ENCODE results near the gene GUCA2B.

The GUCA2B gene

GRCh38 chr1:42142894-42143675, 10.1 kb upstream of the GUCA2B start:
- DNase-seq (ENCODE audit: low read depth in 3 of 3), result no peak

DNA sequence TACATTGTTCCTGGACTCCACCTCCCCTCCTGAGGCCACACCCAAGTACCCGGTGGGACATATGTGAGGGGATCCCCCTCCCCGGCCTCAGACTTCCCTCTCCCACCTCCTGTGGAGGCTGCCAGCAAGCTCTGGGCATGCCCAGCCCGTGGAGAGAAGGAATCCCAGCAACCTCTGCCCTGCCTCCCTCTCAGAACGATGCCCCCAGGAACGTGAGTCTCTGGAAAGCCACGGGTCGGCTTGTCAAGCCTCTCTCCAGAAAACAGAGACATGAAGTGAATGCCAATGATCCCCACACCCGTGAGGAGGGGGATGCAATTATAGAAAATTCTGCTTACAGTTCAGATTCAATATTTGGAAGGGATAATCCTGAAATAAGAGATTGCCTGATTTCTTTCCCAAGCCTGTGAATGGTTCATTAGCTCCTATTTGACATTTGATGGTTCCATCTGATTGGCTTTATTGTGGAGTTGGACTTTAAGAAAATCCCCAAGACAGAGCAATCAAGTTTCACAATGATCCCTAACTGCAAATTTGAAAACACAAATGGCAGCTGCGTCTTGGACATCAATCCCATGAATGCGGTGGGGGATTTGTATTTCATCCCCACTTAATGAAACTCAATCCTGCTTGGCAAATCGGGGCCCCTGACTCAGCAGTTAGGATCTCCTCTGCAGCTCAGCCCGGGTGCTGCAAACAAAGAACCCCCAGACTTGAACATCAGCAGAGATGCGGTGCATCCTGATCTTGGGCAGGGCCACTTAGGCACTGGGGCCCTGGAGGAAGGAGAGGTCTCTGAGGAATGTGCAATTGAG, 9.1 kb upstream of the GUCA2B start:
- no peak for DNase-seq (ENCODE audit: low read depth in 3 of 3)

- DNase-seq (ENCODE audit: low read depth in 3 of 3), result no peak
Observed at GRCh38 chr1:42144711-42145388, 8.4 kb upstream of the GUCA2B start.

GRCh38 chr1:42145389-42145716, 7.9 kb upstream of the GUCA2B start:
- no peak for DNase-seq (ENCODE audit: low read depth in 3 of 3)

DNA sequence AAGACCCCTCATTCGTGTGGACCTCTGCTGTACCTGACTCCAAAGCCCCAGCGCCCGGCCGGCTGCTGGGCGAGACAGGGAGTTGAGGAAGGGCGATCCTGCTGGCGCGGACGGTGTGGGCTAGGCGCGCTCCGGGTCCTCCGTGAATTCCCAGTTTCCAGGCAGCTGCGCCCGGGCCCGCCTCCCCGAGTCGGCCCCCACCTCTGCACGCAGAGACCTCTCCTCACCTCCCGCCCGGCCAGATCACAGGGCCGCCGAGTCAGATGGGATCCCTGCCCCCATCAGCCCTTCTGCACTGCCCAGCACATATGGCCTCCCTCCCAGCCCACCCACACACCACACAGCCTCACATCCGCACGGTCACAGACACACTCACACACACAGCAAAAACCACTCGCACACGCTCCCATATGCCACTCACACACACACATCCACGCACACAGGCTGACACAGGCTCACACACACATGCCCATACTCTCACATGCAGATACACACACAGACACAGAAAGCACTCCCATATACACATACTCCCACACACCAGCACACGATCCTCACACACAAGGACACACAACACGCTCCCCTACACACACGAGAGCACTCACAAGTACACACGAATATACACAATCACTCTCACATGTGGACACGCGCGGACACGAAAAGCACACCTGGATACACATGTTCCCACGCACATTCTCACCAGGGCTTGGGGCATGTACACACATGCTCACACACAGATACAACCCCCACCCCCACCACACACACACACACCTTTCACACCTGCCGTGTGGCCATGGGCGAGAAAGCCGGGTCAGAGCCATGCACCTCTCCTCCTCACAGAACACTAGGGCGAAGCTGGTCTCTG, 7.2 kb upstream of the GUCA2B start:
- DNase-seq (ENCODE audit: low read depth in 3 of 3), result no peak

GRCh38 chr1:42146626-42147320, 6.4 kb upstream of the GUCA2B start:
- DNase-seq (ENCODE audit: low read depth in 3 of 3), result peak; percentile 38 to 47 (median 46)

DNA sequence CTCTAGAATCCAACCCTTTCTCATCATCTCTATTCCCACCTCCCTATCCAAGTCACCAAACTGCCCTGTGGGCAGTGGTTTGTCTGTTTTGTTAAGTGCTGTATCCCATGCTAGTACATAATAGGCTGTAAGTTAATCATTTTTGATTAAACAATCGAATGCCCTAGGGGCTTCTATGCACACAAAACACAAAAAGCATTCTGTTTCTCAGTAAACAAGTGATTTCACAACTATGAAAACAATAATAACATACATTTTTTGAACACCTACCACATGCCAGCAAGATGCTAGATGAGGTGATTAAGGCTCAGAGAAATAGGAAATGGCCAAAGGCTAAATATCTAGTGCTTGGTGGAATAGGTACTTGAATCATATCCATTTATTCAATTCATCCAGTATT, 5.0 kb upstream of the GUCA2B start:
- no peak for DNase-seq (ENCODE audit: low read depth in 3 of 3)

- no peak for DNase-seq (ENCODE audit: low read depth in 3 of 3)
Observed at GRCh38 chr1:42150651-42151050, 2.6 kb upstream of the GUCA2B start.

DNA sequence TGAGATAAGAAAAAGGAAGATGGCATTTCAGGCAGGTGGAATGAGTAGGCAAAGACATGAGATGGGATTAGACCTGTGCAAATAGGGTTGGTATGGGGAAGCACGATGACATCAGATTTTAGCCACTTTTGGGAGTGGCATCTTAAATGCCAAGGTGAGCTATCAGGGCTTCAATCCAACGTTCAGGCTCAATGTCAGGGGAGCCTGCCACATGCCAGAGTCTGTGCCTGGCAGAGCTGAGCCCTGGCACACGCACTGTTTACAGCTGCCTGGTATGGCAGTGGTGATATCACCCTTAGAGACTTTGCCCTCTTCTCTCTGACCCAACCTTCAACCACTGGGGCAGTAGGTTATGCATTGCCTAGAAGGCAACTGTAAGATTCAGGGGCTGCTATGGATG, 1.1 kb upstream of the GUCA2B start:
- DNase-seq (ENCODE audit: low read depth in 3 of 3), result no peak

GRCh38 chr1:42153624-42154023, 414 bp downstream of the GUCA2B start:
- no peak for DNase-seq (ENCODE audit: low read depth in 3 of 3)

GRCh38 chr1:42154685-42155084, 1.5 kb downstream of the GUCA2B start:
- no peak for DNase-seq (ENCODE audit: low read depth in 3 of 3)

DNA sequence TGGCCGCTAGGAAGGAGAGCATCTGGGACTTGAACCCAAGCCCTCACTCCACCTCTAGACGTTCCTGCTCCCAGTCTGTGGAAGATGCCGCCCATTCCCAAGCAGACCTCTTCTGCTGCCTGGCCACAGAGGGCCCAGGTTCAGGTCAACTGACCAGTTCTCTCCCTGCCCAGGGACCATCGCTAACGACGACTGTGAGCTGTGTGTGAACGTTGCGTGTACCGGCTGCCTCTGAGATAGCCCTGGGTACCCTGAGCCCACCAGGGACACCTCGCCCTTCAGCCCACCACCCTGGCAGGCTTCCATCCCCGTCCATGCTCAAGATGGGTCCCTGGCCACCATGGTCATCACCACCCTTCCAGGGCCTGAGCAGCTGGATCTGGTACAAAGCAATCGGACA, 2.2 kb downstream of the GUCA2B start:
- DNase-seq (ENCODE audit: low read depth in 3 of 3), result no peak

GRCh38 chr1:42157667-42158066, 4.5 kb downstream of the GUCA2B start:
- no peak for DNase-seq (ENCODE audit: low read depth in 3 of 3)

- DNase-seq (ENCODE audit: low read depth in 3 of 3), result no peak
Observed at GRCh38 chr1:42158189-42158588, 5.0 kb downstream of the GUCA2B start.

DNA sequence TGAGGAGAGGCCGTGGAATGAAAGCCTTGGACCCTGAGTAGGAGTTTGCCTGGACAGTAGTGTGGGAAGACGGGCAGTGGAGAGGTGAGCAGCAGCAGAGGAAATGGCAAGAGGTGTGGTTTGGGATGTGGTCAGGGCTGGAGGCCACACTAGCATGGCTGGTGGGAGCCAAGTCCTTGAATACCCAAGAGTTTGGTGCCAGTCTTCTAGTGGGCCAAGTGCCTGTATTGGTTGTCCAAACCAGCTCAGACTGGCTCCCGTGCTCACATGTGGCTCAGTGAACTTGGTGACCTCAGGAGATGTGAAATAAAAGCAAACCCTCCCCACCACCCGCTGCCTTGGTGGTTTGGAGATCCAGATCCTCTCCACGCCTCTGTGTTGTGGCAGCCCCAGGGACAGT, 9.0 kb downstream of the GUCA2B start:
- DNase-seq (ENCODE audit: low read depth in 3 of 3), result no peak

DNA sequence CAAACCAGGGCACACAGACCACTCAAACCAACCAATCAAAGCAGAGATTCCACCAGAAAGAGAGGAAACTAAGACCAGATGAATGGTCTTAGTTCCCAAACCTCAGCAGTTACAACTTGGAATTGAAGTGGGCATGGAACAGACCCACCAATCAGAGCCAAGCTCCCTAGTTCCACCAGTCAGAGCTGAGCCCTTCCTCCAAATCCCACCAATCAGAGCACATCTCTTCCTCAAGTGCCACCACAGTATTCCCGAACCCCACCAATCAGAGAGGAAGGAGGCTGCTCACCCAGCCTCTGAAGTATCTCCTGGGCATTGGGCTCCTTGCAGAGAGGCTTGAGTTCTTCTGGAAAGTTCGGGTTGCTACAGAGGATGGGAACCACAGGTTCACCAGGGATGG, 9.9 kb downstream of the GUCA2B start:
- DNase-seq (ENCODE audit: low read depth in 3 of 3), result no peak

DNA sequence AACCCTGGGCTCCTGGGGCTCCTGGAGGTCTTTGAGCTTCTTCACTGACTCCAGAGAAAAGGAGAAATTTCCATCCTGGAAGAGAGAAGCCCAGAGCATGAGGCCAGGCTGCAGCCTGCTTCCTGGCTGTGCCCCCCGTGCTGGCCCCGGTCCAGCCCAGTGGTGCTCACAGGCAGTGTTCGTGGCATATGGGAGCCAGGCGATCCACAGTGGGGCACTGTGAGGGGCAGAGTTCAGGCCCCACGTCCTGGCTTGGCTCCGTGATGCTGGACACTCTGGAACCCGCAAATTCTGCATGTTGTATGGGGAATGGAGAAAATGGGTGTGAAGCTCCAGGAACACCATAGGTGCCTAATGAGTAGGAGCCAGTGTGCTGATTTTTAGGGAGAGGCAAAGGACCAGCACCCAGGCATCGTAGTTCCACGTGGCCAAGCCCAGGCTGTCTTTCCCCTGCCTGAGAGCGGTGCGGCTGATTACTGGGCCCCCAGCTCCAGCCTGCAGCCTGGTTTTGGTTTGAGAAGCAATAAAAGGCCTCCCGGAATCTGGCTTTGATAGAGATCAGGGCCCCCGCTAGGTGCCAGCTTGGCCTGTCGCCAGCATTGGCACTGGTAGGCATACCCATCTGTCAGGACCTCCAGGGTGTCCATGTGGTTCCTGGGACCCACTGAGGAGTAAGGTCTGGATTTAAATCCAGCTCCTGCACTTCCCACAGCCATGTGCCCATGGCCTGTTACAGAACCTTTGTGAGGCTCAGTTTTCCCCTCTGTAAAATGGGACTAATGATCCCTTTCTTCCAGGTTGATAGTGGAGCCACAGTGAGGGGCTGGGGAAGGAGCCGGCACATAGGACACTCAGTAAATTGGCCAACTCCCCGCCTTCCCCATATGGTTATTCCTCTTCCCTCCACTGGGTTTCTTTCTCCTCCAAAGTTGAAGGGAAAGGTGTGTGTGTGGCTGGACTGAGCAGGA, 10.6 kb downstream of the GUCA2B start:
- no peak for DNase-seq (ENCODE audit: low read depth in 3 of 3)

GRCh38 chr1:42164551-42165420, 11.6 kb downstream of the GUCA2B start, which contains the start of gene GUCA2A:
Gene GUCA2A (minus strand): TSS chr1:42164745. CDS start chr1:42164712, 33 bp downstream.
- no peak for DNase-seq (ENCODE audit: low read depth in 3 of 3)

All from stimulated activated CD4-positive, alpha-beta T cell treated with anti-CD3 and anti-CD28 coated beads, TNF-alpha, amount 100 ng/mL, for 4 hours (primary cell).